Neural crest cell (in vitro differentiated cells): ENCODE measurements around the gene AGTRAP. TPM values are rescaled to one million over a fixed set of nuclear protein-coding genes. Genes with fewer than 3 reads are reported as not detected.
A peak's percentile ranks its signal among the peaks of the same experiment; 100 is the strongest.

Source experiments
- DNase-seq: peaks from one replicate; pipeline ENCODE4 v3.0.0; 2021; ENCODE audit warnings: low read depth, mixed read lengths, low spot score
- H3K27ac Mint-ChIP-seq: one replicate; pipeline ENCODE4 v1.8.0; 2021; ENCODE audit warnings: mild to moderate bottlenecking, mixed read lengths; ENCODE audit not compliant: unreplicated experiment
- H3K27me3 Mint-ChIP-seq: 2 replicates; pipeline ENCODE4 v1.8.0; 2021; ENCODE audit warnings: low read depth, mild to moderate bottlenecking, mixed read lengths
- H3K36me3 Mint-ChIP-seq: 2 replicates; pipeline ENCODE4 v1.8.0; 2021; ENCODE audit warnings: low read depth, mild to moderate bottlenecking, mixed read lengths
- H3K4me1 Mint-ChIP-seq: 2 replicates; pipeline ENCODE4 v1.8.0; 2021; ENCODE audit warnings: mixed read lengths
- H3K4me3 Mint-ChIP-seq: one replicate; pipeline ENCODE4 v1.8.0; 2021; ENCODE audit warnings: mild to moderate bottlenecking, mixed read lengths
- H3K9me3 Mint-ChIP-seq: 2 replicates; pipeline ENCODE4 v1.8.0; 2021; ENCODE audit warnings: mixed read lengths
- CTCF ChIP-seq: fragments of 200-600 bp; sonication (generic); conservative IDR thresholded peaks from 2 replicates; pipeline ENCODE4 v1.5.0; 2021; ENCODE audit warnings: antibody characterized with exemption, mild to moderate bottlenecking
- total RNA-seq: library from RNA; stranded (reverse); gene quantifications from 2 replicates; pipeline ENCODE4 v1.2.1, GENCODE V29; 2021

Gene AGTRAP
- total RNA-seq, 1 donor from 2014 or later, result 36.9 TPM

- Mint-ChIP-seq H3K27me3 (peaks cover 31% of the 10 kb centered on the region), H3K9me3 (no peaks in the 10 kb centered on the region), H3K4me3 (no peak overlapping the region), H3K36me3 (no peaks in the 10 kb centered on the region), H3K4me1 (peaks cover 13% of the 10 kb centered on the region), H3K27ac (no peak overlapping the region)
- DNase-seq, result no peak
- TF ChIP-seq CTCF, result no peak
Observed at GRCh38 chr1:11697893-11698210, 38.1 kb upstream of the AGTRAP start.

- DNase-seq, result no peak
- H3K9me3 Mint-ChIP-seq, result no peaks in the 10 kb centered on the region
- H3K4me3 Mint-ChIP-seq, result no peak overlapping the region
- no peak overlapping the region for H3K27ac Mint-ChIP-seq
- peaks cover 26% of the 10 kb centered on the region for H3K4me1 Mint-ChIP-seq
- peaks cover 15% of the 10 kb centered on the region for H3K27me3 Mint-ChIP-seq
- TF ChIP-seq CTCF, result no peak
- no peaks in the 10 kb centered on the region for H3K36me3 Mint-ChIP-seq
Observed at GRCh38 chr1:11700601-11701467, 35.1 kb upstream of the AGTRAP start.

- H3K36me3 Mint-ChIP-seq, result no peaks in the 10 kb centered on the region
- no peak for DNase-seq
- H3K4me1 Mint-ChIP-seq, result peaks cover 28% of the 10 kb centered on the region
- no peak for TF ChIP-seq CTCF
- no peaks in the 10 kb centered on the region for H3K9me3 Mint-ChIP-seq
- H3K27me3 Mint-ChIP-seq, result peaks cover 15% of the 10 kb centered on the region
- H3K4me3 Mint-ChIP-seq, result no peak overlapping the region
- no peak overlapping the region for H3K27ac Mint-ChIP-seq
Observed at GRCh38 chr1:11701551-11701961, 34.4 kb upstream of the AGTRAP start.

- TF ChIP-seq CTCF, result no peak
- Mint-ChIP-seq H3K9me3 (no peaks in the 10 kb centered on the region), H3K27ac (no peak overlapping the region), H3K4me3 (no peak overlapping the region), H3K4me1 (peaks cover 28% of the 10 kb centered on the region), H3K36me3 (no peaks in the 10 kb centered on the region), H3K27me3 (peaks cover 13% of the 10 kb centered on the region)
- no peak for DNase-seq
Observed at GRCh38 chr1:11701981-11702803, 33.7 kb upstream of the AGTRAP start.

GRCh38 chr1:11703357-11704193, 32.4 kb upstream of the AGTRAP start:
- no peak for TF ChIP-seq CTCF
- H3K27me3 Mint-ChIP-seq, result peaks cover 10% of the 10 kb centered on the region
- H3K4me3 Mint-ChIP-seq, result peak overlapping the region; percentile 20
- DNase-seq, result no peak
- no peaks in the 10 kb centered on the region for H3K9me3 Mint-ChIP-seq
- H3K36me3 Mint-ChIP-seq, result no peaks in the 10 kb centered on the region
- peaks cover 32% of the 10 kb centered on the region for H3K4me1 Mint-ChIP-seq
- peak overlapping the region; percentile 75 for H3K27ac Mint-ChIP-seq
